GM18498 (cell line): ENCODE results near the gene RDH16.
"Not testable (repeated sequence)": the region's sequence is repeated elsewhere in the genome, so short reads cannot be mapped to it uniquely, and the experiment has no call there.

ENCODE experiments used
- ATAC-seq: cut with Tn5 transposase; IDR thresholded peaks from one replicate; pipeline ENCODE4 v1.9.1; 2021; ENCODE audit warnings: mild to moderate bottlenecking, moderate library complexity; ENCODE audit not compliant: unreplicated experiment

Gene RDH16

DNA sequence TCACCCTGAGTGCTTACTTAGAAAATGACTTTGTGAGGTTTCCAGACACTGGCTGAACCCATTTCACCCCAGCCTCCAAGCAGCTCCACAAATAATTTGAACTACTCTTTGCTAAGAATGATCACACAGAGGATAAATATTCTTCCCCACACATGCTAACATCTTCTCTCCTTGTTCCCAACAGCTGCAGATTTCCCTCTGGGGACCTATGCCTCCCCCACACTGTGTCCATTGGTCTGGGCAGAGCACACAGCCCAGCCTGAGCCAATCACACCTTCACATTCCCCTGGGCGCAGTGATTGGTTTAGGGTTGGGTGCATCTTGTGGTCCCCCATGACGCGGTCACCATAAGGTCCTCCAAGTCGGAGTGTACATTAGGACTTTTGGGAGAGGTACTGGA lies 30.1 kb downstream of the RDH16 start:
- ATAC-seq = no peak

GRCh38 chr12:56922031-56922430 lies 35.4 kb downstream of the RDH16 start:
- ATAC-seq = no peak

DNA sequence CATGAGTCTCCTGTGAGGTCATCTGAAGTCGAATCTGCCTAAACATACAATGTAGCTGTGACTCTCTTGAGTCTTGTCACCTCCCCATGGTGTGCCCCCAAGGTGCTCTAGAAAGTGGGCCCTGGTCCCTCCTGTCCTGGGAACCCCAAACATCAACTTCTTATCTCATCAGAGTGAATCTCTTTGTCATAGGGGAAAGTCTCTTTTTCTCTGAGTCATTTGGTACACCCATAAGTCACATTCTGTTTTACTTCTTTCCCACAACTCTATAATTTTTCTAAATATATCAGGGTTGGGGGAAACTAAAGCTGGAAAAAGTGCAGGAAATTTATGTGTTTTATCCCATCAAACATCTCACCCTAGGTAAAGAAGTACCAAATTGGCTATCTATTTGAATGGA lies 36.1 kb downstream of the RDH16 start:
- ATAC-seq = no peak

DNA sequence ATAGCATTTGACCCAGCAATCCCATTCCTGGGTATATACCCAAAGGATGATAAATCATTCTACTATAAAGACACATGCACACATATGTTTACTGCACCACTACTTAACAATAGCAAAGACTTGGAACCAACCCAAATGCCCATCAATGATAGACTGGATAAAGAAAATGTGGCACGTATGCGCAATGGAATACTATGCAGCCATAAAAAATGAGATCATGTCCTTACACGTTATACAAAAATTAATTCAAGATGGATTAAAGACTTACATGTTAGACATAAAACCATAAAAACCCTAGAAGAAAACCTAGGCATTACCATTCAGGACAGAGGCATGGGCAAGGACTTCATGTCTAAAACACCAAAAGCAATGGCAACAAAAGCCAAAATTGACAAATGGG lies 39.3 kb downstream of the RDH16 start:
- not testable (repeated sequence) for ATAC-seq

GRCh38 chr12:56916996-56917333 lies 40.4 kb downstream of the RDH16 start:
- no peak for ATAC-seq

GRCh38 chr12:56916296-56916995 lies 41.0 kb downstream of the RDH16 start:
- ATAC-seq = no peak

GRCh38 chr12:56914724-56915123 lies 42.7 kb downstream of the RDH16 start:
- ATAC-seq = no peak

DNA sequence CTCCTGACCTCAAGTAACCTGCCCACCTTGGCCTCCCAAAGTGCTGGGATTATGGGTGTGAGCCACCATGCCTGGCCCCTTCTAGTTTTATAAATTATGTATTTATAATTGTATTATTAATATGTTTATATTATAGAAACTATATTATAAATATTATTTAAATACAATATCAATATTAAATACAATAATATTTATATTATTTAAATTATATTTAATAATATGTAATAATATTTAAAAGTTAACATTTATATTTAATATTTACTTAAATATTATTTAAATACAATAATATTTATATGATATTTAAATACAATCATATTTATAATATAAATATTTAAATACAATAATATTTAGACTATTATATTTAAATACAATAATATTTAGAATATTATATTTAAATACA lies 43.2 kb downstream of the RDH16 start:
- ATAC-seq = no peak

- not testable (repeated sequence) for ATAC-seq
Measured at GRCh38 chr12:56909403-56909802, 48.0 kb downstream of the RDH16 start.

GRCh38 chr12:56908136-56908535 lies 49.3 kb downstream of the RDH16 start:
- no peak for ATAC-seq

GRCh38 chr12:56905852-56906251 lies 51.6 kb downstream of the RDH16 start:
- no peak for ATAC-seq

- no peak for ATAC-seq
Measured at GRCh38 chr12:56903374-56903773, 54.0 kb downstream of the RDH16 start.
